Stimulated activated CD4-positive, alpha-beta T cell treated with anti-CD3 and anti-CD28 coated beads, TNF-alpha, amount 100 ng/mL, for 48 hours (primary cell): ENCODE data around the gene RHOC.

Experiments used
- DNase-seq, 3 donors: peaks; one replicate each; pipeline ENCODE4 v3.0.0-alpha.2; 2020; ENCODE audit warnings: low read depth in 3 of 3

RHOC gene

GRCh38 chr1:112717263-112717873, 10.4 kb upstream of the RHOC start:
- DNase-seq, result no peak

GRCh38 chr1:112716133-112716720, 9.3 kb upstream of the RHOC start:
- peak in 2 of 3 donors; percentile 67 to 77 for DNase-seq

GRCh38 chr1:112715264-112716053, 8.5 kb upstream of the RHOC start, which contains the start of gene PPM1J:
Gene PPM1J, minus strand, starts transcription at chr1:112715332. Its CDS starts 31 bp downstream, at chr1:112715301.
- DNase-seq, result peak; percentile 91 to 96 (median 91)

GRCh38 chr1:112714313-112715263, 7.7 kb upstream of the RHOC start:
- DNase-seq, result no peak

- no peak for DNase-seq
Observed at GRCh38 chr1:112713466-112714312, 6.8 kb upstream of the RHOC start.

- no peak for DNase-seq
Observed at GRCh38 chr1:112712701-112713128, 5.8 kb upstream of the RHOC start.

GRCh38 chr1:112712191-112712590, 5.3 kb upstream of the RHOC start:
- no peak for DNase-seq

GRCh38 chr1:112711670-112712069, 4.7 kb upstream of the RHOC start:
- DNase-seq, result no peak

GRCh38 chr1:112711041-112711440, 4.1 kb upstream of the RHOC start:
- no peak for DNase-seq

- no peak for DNase-seq
Observed at GRCh38 chr1:112710586-112710985, 3.7 kb upstream of the RHOC start.

GRCh38 chr1:112710159-112710558, 3.2 kb upstream of the RHOC start:
- DNase-seq, result no peak

- DNase-seq, result no peak
Observed at GRCh38 chr1:112708489-112708888, 1.6 kb upstream of the RHOC start.

GRCh38 chr1:112708002-112708448, 1.1 kb upstream of the RHOC start:
- DNase-seq, result no peak

GRCh38 chr1:112707221-112708001, 484 bp upstream of the RHOC start:
- peak in 2 of 3 donors; percentile 52 to 68 for DNase-seq

GRCh38 chr1:112704934-112705627, 1.8 kb downstream of the RHOC start:
- no peak for DNase-seq

GRCh38 chr1:112704391-112704933, 2.5 kb downstream of the RHOC start:
- DNase-seq, result no peak

GRCh38 chr1:112703706-112704105, 3.2 kb downstream of the RHOC start:
- DNase-seq, result no peak

- no peak for DNase-seq
Observed at GRCh38 chr1:112702420-112703261, 4.3 kb downstream of the RHOC start.
